Endothelial cell of umbilical vein (primary cell): ENCODE results near the gene CLDN12. TPM values are rescaled to one million over a fixed set of nuclear protein-coding genes. Genes with fewer than 3 reads are reported as not detected.

Experiments used
- BruUV-seq: library from RNA; stranded (reverse); fragments of 400-500 nt; replicated peaks from 2 replicates; lab custom pipeline; 2021; lab: Mats Ljungman, UMichigan
- CTCF ChIA-PET: fragments of 300-600, 350-600 bp; sonication (Branson Sonifier 250); formaldehyde crosslinking; loops from one replicate; lab custom pipeline; 2021; ENCODE audit warnings: antibody characterized with exemption, inconsistent platforms; lab: Charles Lee
- POLR2A ChIA-PET: fragments of 300-600, 350-600 bp; sonication (Branson Sonifier 250); formaldehyde crosslinking; loops from one replicate; lab custom pipeline; 2021; ENCODE audit warnings: antibody characterized with exemption, inconsistent platforms; lab: Charles Lee
- DNase-seq: peaks from one replicate; pipeline ENCODE4 v3.0.0-alpha.2; 2011; ENCODE audit warnings: low read depth, low spot score
- FAIRE-seq: peaks from 2 replicates; lab custom pipeline; 2011; peaks lifted over from hg19 to GRCh38; lab: Jason Lieb, UNC
- H2AFZ ChIP-seq: 2 replicates; pipeline ENCODE4 v1.6.0; 2012; ENCODE audit warnings: low read depth, low read length, control low read depth, inconsistent platforms
- H3K27ac ChIP-seq: 2 replicates; pipeline ENCODE4 v1.5.1; 2011; ENCODE audit warnings: low read depth, mild to moderate bottlenecking, control low read depth, low read length, moderate library complexity; ENCODE audit not compliant: insufficient read depth
- H3K27me3 ChIP-seq, 2 experiments: 2 replicates each; pipeline versions ENCODE4 v1.6.0 to v1.6.1; 2011; ENCODE audit warnings: low read length in 2 of 2, mixed read lengths in 1 of 2; ENCODE audit not compliant: control insufficient read depth in 2 of 2, insufficient read depth in 2 of 2
- H3K36me3 ChIP-seq, 2 experiments: 2 replicates in 1 of 2; 3 replicates in 1 of 2; pipeline ENCODE4 v1.5.1; 2011; ENCODE audit warnings: low read length in 2 of 2, mild to moderate bottlenecking in 1 of 2, moderate library complexity in 1 of 2; ENCODE audit not compliant: control insufficient read depth in 2 of 2, insufficient read depth in 2 of 2; ENCODE audit errors: extremely low read depth in 1 of 2
- H3K4me1 ChIP-seq: 3 replicates; pipeline ENCODE4 v1.5.1; 2011; ENCODE audit warnings: mild to moderate bottlenecking, low read length; ENCODE audit not compliant: control insufficient read depth, insufficient read depth; ENCODE audit errors: extremely low read depth
- H3K4me2 ChIP-seq: 2 replicates; pipeline ENCODE4 v1.6.1; 2011; ENCODE audit warnings: low read length, control low read depth, mixed read lengths; ENCODE audit not compliant: insufficient read depth
- H3K4me3 ChIP-seq, 3 experiments: fragments of 200-600 bp in 1 of 3; sonication (generic), shearing (Covaris generic) in 1 of 3; replicated peaks in 1 of 3; 2 replicates each; pipeline ENCODE4 v1.5.1; 2011 to 2016; ENCODE audit warnings: control low read depth in 3 of 3, low read length in 3 of 3, mild to moderate bottlenecking in 2 of 3, inconsistent platforms in 1 of 3, low read depth in 1 of 3, moderate library complexity in 1 of 3; ENCODE audit not compliant: insufficient read depth in 1 of 3
- H3K79me2 ChIP-seq: 2 replicates; pipeline ENCODE4 v1.6.0; 2012; ENCODE audit warnings: low read length, inconsistent platforms; ENCODE audit not compliant: control insufficient read depth, insufficient read depth
- H3K9ac ChIP-seq: replicated peaks from 2 replicates; pipeline ENCODE3; 2011; ENCODE audit warnings: low read length, control low read depth; ENCODE audit not compliant: insufficient read depth; ENCODE audit errors: extremely low read depth
- H3K9me1 ChIP-seq: replicated peaks from 3 replicates; pipeline ENCODE4 v1.6.0; 2011; ENCODE audit warnings: mild to moderate bottlenecking, low read length; ENCODE audit not compliant: control insufficient read depth, insufficient read depth; ENCODE audit errors: extremely low read depth
- H3K9me3 ChIP-seq: replicated peaks from 2 replicates; pipeline ENCODE4 v1.5.1; 2012; ENCODE audit warnings: low read length, inconsistent platforms; ENCODE audit not compliant: control insufficient read depth, insufficient read depth
- H4K20me1 ChIP-seq: replicated peaks from 2 replicates; pipeline ENCODE3; 2011; ENCODE audit warnings: mild to moderate bottlenecking, low read length; ENCODE audit not compliant: control insufficient read depth, insufficient read depth; ENCODE audit errors: extremely low read depth
- CTCF ChIP-seq, 2 donors: IDR thresholded peaks; 1 replicate in 1 of 2; 2 replicates in 1 of 2; pipeline ENCODE4 v1.5.1; 2011; ENCODE audit warnings: low read length in 2 of 2, mild to moderate bottlenecking in 2 of 2, moderate library complexity in 2 of 2, control low read depth in 1 of 2, inconsistent platforms in 1 of 2, low read depth in 1 of 2; ENCODE audit not compliant: insufficient read depth in 1 of 2; ENCODE audit errors: extremely low read depth in 1 of 2
- EZH2 ChIP-seq: IDR thresholded peaks from 2 replicates; pipeline ENCODE4 v1.6.1; 2012; ENCODE audit warnings: borderline replicate concordance, low read depth, mild to moderate bottlenecking, moderate library complexity, low read length, inconsistent platforms; ENCODE audit not compliant: severe bottlenecking
- FOS ChIP-seq: IDR thresholded peaks from 2 replicates; pipeline ENCODE4 v1.6.1; 2011; ENCODE audit warnings: mild to moderate bottlenecking, low read length, moderate library complexity, borderline replicate concordance; ENCODE audit not compliant: insufficient read depth
- GATA2 ChIP-seq: IDR thresholded peaks from 2 replicates; pipeline ENCODE4 v1.7.0; 2011; ENCODE audit warnings: low read depth, mild to moderate bottlenecking, moderate library complexity, mixed read lengths, low read length; ENCODE audit not compliant: insufficient read length, insufficient read depth
- JUN ChIP-seq: IDR thresholded peaks from 2 replicates; pipeline ENCODE4 v1.6.1; 2011; ENCODE audit warnings: borderline replicate concordance, low read depth; ENCODE audit not compliant: insufficient read length, insufficient read depth
- MAX ChIP-seq: IDR thresholded peaks from 2 replicates; pipeline ENCODE4 v1.6.1; 2011; ENCODE audit not compliant: insufficient read depth, insufficient read length
- MYC ChIP-seq: IDR thresholded peaks from one replicate; pipeline ENCODE4 v1.6.1; 2011; ENCODE audit warnings: mild to moderate bottlenecking, low read depth, low read length
- POLR2A ChIP-seq: IDR thresholded peaks from 2 replicates; pipeline ENCODE4 v1.6.1; 2012; ENCODE audit warnings: low read depth, mild to moderate bottlenecking, control low read depth, low read length
- POLR2AphosphoS5 ChIP-seq: IDR thresholded peaks from 2 replicates; pipeline ENCODE4 v1.6.1; 2012; ENCODE audit warnings: low read depth, mild to moderate bottlenecking, control low read depth, low read length, moderate library complexity; ENCODE audit not compliant: insufficient read depth
- dilution Hi-C: fragments of 300-500 bp; cut with MboI; formaldehyde crosslinking; loops from one replicate; pipeline ENCODE4 v1.15.0; 2019; ENCODE audit warnings: low sequenced_read_pairs; ENCODE audit not compliant: extremely low pct_ligation_motif_present
- intact Hi-C: fragments of 100-400 bp; cut with micrococcal nuclease; formaldehyde crosslinking; loops from one replicate; pipeline ENCODE4 v1.10.0; 2022
- polyA plus RNA-seq, 4 experiments: library from polyadenylated mRNA; depleted of rRNA in 3 of 4; stranded (reverse) in 3 of 4; unstranded in 1 of 4; fragments of >200 nt; gene quantifications; 2 replicates each; pipeline versions ENCODE4 v1.2.1 to v1.2.3, GENCODE V29; 2011 to 2012; ENCODE audit warnings: missing spikeins in 1 of 4
- total RNA-seq: library from RNA; stranded (reverse); gene quantifications from 2 replicates; pipeline ENCODE4 v1.2.3, GENCODE V29; 2021

Gene CLDN12
- total and polyA plus RNA-seq, 2 donors (not counting 3 experiments of a cell fraction or from before 2014, with no cell fraction given) = 6.1 to 22.7 TPM

DNA sequence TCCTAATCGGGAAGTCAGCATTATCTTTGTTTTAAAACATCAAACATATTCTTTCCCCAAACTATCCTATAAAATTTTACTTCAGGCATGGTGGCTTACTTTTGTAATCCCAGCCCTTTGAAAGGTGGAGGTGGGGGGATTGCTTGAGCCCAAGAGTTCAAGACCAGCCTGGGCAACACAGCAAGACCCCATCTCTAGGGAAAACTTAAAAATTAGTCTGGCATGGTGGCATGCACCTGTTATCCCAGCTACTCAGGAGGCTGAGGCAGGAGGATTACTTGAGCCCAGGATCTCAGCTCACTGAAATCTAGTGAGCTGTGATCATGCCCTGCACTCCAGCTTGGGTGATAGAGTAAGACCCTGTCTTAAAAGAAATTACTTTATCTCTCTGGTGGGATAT is 4.9 kb downstream of the CLDN12 start:
- no peaks in the 10 kb centered on the region for H3K79me2 ChIP-seq
- FAIRE-seq = no peak
- H4K20me1 ChIP-seq = peaks cover 8% of the 10 kb centered on the region
- H3K9ac ChIP-seq = no peak overlapping the region
- no peaks in the 10 kb centered on the region for H3K9me3 ChIP-seq
- CTCF ChIA-PET = interaction anchor here (0.7 to 2.3 kb wide), 3 partner anchors 20 to 95 kb away, joined by 3 to 10 read pairs (median 4); partner anchors contain the start of gene GTPBP10
- peaks cover 0 to 17% of the 10 kb centered on the region in 2 experiments for H3K27me3 ChIP-seq
- no peak overlapping the region for H3K4me3 ChIP-seq
- no peak for DNase-seq
- POLR2A ChIA-PET = no interaction called here
- intact Hi-C loops = no loop called here
- H3K4me1 ChIP-seq = peaks cover 15% of the 10 kb centered on the region
- no peak for TF ChIP-seq CTCF (IDR thresholded peaks at IDR 0.05; ENCODE audit: extremely low read depth in 1 of 2, insufficient read depth in 1 of 2, low read depth in 1 of 2, low read length in 2 of 2)
- no peak for TF ChIP-seq POLR2AphosphoS5
- no TSS peak for BruUV-seq
- no peaks in the 10 kb centered on the region for H3K9me1 ChIP-seq
- no peaks in the 10 kb centered on the region for H3K36me3 ChIP-seq
- H3K4me2 ChIP-seq = no peak overlapping the region
- no peak overlapping the region for H2AFZ ChIP-seq
- dilution Hi-C loops = no loop called here
- no peak overlapping the region for H3K27ac ChIP-seq

- FAIRE-seq = no peak
Measured at GRCh38 chr7:90409667-90410066, 6.4 kb downstream of the CLDN12 start.

More at GRCh38 chr7:90409667-90410066, 6.4 kb downstream of the CLDN12 start:
- Histone ChIP-seq H3K36me3 (no peaks in the 10 kb centered on the region), H3K9me1 (no peaks in the 10 kb centered on the region), H3K9ac (no peak overlapping the region), H3K79me2 (no peaks in the 10 kb centered on the region), H3K27me3 (peaks cover 4 to 17% of the 10 kb centered on the region in 2 experiments), H3K4me1 (peaks cover 11% of the 10 kb centered on the region), H4K20me1 (peaks cover 10% of the 10 kb centered on the region), H3K9me3 (no peaks in the 10 kb centered on the region), H2AFZ (no peak overlapping the region), H3K4me3 (no peak overlapping the region), H3K4me2 (no peak overlapping the region), H3K27ac (no peak overlapping the region)
- BruUV-seq = no TSS peak
- intact Hi-C loops = loop anchor here (2.0 to 5.0 kb wide), 2 partner anchors 63 to 242 kb away; partner anchors contain the start of gene GTPBP10
- ChIA-PET POLR2A (no interaction called here), CTCF (interaction anchor here (1.2 to 2.3 kb wide), 3 partner anchors 11 to 97 kb away, joined by 3 to 10 read pairs (median 3); no protein-coding TSS in a partner anchor)
- no peak for DNase-seq
- TF ChIP-seq EZH2 = no peak
- TF ChIP-seq FOS = no peak
- no peak for TF ChIP-seq GATA2
- no peak for TF ChIP-seq MYC
- TF ChIP-seq POLR2AphosphoS5 = no peak
- TF ChIP-seq MAX = no peak
- no peak for TF ChIP-seq POLR2A
- TF ChIP-seq CTCF (IDR thresholded peaks at IDR 0.05; ENCODE audit: extremely low read depth in 1 of 2, insufficient read depth in 1 of 2, low read depth in 1 of 2, low read length in 2 of 2) = no peak
- TF ChIP-seq JUN = no peak
- dilution Hi-C loops = no loop called here
